SIG-M5 (cell line): ENCODE results near the gene HPS1.
"Not testable (repeated sequence)": the region's sequence is repeated elsewhere in the genome, so short reads cannot be mapped to it uniquely, and the experiment has no call there.

Experiments used
- DNase-seq: peaks from one replicate; lab custom pipeline; 2025; lab: John Stamatoyannopoulos, UW

HPS1 gene

GRCh38 chr10:98388101-98388655, 58.6 kb downstream of the HPS1 start:
- no peak for DNase-seq

GRCh38 chr10:98384531-98385133, 62.1 kb downstream of the HPS1 start:
- no peak for DNase-seq

- no peak for DNase-seq
Measured at GRCh38 chr10:98383869-98384268, 62.9 kb downstream of the HPS1 start.

- not testable (repeated sequence) for DNase-seq
Measured at GRCh38 chr10:98383134-98383667, 63.5 kb downstream of the HPS1 start.

GRCh38 chr10:98382691-98383101, 64.0 kb downstream of the HPS1 start:
- DNase-seq = no peak

- no peak for DNase-seq
Measured at GRCh38 chr10:98380493-98381339, 66.0 kb downstream of the HPS1 start.

- DNase-seq = no peak
Measured at GRCh38 chr10:98378722-98379121, 68.0 kb downstream of the HPS1 start.

- no peak for DNase-seq
Measured at GRCh38 chr10:98377536-98377935, 69.2 kb downstream of the HPS1 start.

GRCh38 chr10:98377001-98377400, 69.7 kb downstream of the HPS1 start:
- no peak for DNase-seq

- DNase-seq = no peak
Measured at GRCh38 chr10:98376485-98376884, 70.2 kb downstream of the HPS1 start.

GRCh38 chr10:98374217-98374985, 72.3 kb downstream of the HPS1 start:
- no peak for DNase-seq

GRCh38 chr10:98373260-98374040, 73.3 kb downstream of the HPS1 start:
- no peak for DNase-seq

- no peak for DNase-seq
Measured at GRCh38 chr10:98370831-98371820, 75.6 kb downstream of the HPS1 start.

GRCh38 chr10:98369801-98370200, 76.9 kb downstream of the HPS1 start:
- no peak for DNase-seq

- no peak for DNase-seq
Measured at GRCh38 chr10:98368644-98369043, 78.1 kb downstream of the HPS1 start.

GRCh38 chr10:98367604-98368451, 78.9 kb downstream of the HPS1 start:
- DNase-seq = no peak
